GM19193 (cell line): ENCODE data around the gene FAM120A.

Source experiments
- POLR2A ChIP-seq: IDR thresholded peaks from 4 replicates; pipeline ENCODE4 v1.6.1; 2011; ENCODE audit not compliant: insufficient read depth, insufficient read length; ENCODE audit errors: extremely low read depth

The FAM120A gene

DNA sequence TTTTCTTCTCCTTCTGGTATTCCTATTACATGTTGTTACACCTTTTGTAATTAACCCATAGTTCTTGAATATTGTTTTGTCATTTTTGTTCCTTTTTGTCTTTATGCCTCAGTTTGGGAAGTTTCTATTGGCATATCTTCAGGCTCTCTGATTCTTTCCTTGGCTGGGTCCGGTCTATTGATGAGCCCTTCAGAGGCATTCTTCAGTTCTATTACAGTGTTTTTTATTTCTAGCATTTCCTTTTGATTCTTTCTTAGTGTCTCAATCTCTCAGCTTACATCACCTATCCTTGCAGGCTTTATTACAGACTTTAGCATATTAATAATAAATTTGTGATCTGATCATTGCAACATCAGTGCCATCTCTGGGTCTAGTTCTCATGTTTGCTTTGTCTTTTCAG lies 158.7 kb downstream of the FAM120A start:
- TF ChIP-seq POLR2A: no peak

GRCh38 chr9:93612052-93612795 lies 160.7 kb downstream of the FAM120A start:
- no peak for TF ChIP-seq POLR2A

DNA sequence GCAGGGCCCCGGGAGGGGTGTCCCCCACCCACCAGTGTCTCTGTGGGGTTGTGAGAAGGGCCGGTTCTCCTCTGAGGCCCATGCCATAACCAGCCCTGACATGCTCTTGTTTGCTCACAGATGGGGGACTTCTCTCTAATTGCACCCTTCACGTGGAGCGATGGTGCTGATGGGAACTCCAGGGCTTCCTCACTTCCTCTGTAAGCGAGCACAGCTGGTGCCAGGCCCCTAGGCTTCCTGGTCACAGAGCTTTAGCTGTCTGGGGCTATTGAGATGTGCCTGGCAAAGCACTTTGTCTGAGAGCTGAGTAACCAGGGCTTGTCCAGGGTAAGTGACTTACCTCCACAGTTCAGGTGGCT lies 161.3 kb downstream of the FAM120A start:
- TF ChIP-seq POLR2A: no peak

DNA sequence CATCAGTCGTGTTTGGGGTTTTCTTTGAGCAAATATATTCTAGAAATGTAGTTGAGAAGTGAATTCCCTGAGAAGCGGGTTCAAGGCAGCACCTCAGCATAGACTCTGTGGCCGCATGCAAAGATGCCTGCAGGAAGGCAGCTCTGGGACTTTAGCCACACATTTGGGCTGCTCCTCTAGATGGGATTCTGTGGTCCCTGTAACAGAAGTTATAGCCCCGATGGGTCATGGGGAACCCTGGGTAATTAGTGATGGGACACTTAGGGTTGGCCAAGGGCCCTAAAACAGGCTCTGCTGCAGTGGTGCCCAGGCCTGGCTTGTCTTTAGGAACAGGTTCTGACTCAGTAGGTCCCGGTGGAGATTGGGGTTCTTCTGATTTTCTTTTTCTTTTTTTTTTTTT lies 161.7 kb downstream of the FAM120A start:
- TF ChIP-seq POLR2A: no peak

DNA sequence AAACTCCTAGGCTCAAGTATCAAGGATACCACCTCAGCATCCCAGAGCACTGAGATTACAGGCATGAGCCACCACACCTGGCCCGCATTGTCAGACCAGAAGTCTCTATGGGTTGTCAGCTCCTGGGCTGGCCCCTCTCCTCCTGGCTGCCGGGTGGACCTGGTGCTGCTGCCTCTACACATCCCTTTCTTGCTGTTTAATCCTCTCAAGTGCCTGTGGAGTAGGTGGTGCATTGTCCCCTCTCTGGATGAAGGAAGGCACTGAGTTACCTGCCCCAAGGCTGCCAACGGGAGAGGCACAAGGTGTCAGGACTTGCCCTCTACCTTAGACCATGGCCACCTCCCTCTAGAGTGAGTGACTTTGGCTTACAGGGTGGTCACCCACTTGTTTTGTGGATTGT lies 162.3 kb downstream of the FAM120A start:
- TF ChIP-seq POLR2A: no peak

- no peak for TF ChIP-seq POLR2A
Measured at GRCh38 chr9:93614830-93615468, 163.5 kb downstream of the FAM120A start.
